HK-2 (cell line): ENCODE data around the gene SZT2.
A peak's percentile ranks its signal among the peaks of the same experiment; 100 is the strongest.
"Not testable (repeated sequence)": the region's sequence is repeated elsewhere in the genome, so short reads cannot be mapped to it uniquely, and the experiment has no call there.

ENCODE experiments used
- DNase-seq: peaks from one replicate; pipeline ENCODE4 v3.0.0-alpha.2; 2018; ENCODE audit not compliant: unreplicated experiment

The SZT2 gene

DNA sequence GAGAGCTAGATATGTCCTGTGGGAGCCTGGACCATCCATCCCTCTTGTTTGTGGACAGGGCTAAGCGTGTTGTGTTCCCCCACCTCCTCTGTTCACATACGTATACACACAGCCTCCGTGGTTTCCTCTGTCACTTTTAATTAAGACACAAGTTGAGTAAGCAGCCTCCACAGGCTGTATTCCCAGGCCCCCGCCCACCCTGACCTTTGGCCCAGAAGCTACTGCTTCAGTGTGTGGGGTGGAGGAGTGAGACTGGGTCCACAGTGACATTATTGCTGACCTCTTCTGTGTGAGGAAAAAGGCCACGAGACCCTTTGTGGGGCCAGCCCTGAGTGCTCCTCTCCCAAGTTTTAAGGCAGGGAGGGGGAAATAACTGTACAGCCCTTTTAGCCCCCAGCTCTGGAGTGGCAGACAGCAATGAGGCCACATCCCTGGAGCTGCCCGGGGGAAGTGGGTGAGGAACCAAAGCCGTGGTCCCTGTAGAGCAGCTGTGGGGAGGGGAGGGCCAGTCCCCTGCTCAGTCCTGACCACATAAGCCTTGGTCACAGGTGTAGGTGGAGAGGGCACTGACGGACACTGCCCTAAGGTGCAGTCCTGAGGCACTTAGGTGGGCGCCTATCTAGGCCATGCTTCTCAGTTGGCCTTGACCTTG lies 26.3 kb upstream of the SZT2 start:
- peak; percentile 36 for DNase-seq

DNA sequence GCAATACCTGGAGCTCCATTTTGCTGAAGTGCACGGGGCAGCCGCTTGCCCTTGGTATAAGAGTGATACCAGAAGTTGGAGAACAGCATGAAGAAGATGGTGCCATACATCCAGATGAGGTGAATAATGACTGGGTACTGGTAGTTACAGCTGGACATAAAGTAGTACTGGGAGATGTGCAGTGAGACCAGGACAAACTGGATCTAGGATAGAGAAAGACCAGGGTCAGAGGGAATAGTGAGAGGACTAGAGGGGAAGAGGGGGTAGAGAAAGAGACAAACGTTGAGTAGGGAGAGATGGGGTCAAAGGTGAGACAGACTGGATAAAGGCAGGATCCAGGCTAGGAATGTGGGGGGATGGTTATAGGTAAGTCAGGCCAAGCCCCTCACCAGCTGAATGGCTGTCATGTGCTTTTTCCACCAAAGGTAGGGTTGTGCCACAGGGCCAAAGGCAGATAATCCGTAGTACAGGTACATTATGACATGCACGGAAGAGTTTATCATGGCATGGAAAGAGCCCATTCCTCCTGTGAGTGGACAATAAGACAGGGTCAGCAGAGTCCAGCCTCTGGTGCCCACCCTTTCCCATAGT lies 25.7 kb upstream of the SZT2 start:
- no peak for DNase-seq

DNA sequence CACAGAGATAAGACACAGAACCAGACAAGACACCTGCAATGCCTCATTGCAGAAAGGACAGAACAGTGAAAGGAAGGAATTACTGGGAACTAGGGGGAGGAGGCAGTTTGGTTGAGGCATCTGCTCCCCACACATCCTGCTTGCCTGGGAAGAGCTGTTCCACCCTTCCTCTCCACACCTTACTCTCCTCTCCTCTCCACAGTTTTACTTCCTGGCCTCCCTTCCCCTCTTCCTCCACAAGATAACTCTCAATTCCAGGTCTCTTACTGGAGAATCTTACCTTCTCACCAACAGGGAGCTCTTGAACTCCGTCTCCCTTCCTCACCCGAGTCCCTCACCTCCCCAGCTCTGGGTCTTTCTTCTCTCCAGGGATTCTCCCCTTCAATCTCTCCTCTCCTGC lies 24.0 kb upstream of the SZT2 start:
- DNase-seq, result no peak

DNA sequence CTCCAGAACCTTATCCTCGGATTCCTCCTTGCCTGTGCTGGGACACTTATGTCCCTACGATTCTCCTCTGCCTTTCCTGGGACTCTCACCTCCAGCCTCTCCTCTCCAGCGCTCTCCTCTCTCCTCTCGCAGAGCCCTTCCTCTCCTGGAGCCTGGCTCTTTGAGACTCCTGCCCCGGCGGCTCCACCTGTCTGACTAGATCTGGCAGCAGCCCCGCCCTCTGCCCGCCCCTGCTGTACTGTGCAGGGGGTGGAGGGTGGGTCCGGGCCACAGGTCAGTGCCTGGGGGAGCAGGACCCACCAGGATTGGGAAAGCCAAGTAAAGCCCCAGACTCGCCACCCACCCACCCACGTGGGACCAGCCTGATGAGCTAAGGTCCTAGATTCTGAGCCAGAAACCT lies 23.5 kb upstream of the SZT2 start:
- no peak for DNase-seq

DNA sequence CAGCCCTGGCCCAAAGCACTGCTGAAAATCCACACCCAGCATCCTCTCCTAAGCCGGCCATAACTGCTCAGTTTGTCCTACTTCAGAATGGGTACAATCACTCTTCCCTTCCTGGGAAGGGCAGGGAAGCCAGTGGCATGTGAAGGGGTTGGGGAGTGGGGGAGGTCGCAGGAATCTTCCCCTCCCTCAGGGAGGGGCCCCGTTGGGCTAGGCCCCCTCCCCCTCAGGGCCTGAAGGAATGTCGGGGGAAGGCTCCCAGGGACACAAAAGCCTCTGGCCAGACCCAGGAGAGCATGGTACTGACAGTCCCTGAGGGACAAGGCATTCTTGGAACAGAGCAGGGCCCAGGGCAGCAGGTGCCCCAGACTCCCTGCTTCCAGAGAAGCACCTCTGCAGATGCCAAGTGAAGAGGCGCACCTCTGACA lies 23.1 kb upstream of the SZT2 start:
- DNase-seq, result no peak

DNA sequence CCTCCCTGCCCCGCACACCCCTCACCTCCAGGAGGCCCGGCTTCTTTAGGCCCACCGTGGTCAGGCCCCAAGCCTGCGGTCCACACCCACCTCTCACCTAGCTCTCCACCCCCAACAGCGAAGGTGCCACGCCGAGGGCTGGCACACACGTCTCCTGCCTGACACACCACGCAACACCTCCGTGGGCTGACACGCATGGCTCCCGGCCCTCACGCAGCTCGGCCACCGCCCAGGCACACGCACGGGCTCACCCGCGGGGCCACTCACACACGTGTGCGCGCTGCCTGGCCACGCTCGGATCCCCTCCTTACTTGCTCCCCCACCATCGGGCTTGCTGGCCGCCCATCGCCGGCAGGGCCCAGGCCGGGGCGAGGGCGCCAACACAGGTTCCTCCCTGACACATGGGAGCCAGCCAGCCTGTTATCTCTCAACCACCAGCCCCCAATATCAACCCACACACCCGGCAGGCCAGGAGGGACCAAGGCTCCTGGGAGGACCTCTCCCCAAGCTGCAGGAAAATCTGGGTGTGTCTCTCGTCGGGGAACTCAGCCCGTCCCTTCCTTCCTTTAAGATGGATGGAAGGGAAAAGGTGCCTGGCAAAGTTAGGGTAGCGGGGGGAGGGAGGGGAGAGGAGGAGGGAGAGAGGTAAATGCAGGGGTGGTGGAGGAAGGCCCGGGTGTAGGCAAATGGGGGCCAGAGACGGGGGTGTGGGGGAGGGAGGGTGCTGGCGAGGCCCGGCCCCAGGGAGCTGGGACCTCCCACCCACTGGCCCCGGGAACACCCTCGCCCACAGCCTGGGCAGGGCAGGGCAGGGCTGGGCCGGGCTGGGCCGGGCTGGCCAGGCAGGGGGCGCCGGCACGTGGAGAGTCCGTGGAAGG lies 22.4 kb upstream of the SZT2 start:
- peak; percentile 30 for DNase-seq

DNA sequence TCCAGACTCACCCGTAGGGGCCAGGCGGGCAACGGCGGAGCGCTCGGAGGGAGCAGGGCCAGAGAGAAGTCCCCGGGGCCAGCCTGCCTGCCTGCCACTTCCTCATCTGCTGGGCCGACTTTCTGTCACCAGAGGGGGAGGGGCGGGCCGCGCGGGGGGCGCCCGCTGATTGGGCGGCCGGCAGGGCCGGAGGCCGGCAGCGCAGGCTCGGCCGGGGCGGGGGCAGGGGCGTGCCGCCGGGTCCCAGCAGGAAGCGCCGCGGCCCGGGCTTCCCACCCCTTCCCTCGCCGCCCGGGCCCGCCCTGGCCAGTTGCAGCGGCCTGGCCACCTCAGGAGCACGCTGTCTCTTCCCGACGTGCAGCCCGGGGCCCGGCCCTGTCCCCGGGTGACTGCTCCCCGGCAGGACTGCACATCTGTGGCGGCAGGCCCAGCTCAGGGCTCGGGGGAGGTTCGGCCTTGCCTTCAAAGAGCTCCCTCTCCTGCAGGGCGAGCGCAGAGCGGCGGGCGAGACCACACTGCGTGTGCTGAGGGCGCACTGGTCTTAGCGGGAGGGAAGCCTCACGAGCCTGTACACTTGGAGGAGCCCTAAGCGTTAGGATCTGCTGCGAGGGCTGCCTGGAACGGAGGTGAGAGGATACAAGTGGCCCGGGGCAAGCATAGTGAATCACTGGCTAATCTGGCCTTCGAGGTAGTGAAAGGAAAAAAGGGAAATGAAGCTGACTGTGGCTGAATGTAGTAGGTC lies 21.6 kb upstream of the SZT2 start, which contains the start of gene ELOVL1:
Gene ELOVL1, minus strand, starts transcription at position 108 of the 742 bp plus-strand sequence. CDS start 2,402 bp downstream, outside the sequence.
- peak; percentile 95 for DNase-seq

DNA sequence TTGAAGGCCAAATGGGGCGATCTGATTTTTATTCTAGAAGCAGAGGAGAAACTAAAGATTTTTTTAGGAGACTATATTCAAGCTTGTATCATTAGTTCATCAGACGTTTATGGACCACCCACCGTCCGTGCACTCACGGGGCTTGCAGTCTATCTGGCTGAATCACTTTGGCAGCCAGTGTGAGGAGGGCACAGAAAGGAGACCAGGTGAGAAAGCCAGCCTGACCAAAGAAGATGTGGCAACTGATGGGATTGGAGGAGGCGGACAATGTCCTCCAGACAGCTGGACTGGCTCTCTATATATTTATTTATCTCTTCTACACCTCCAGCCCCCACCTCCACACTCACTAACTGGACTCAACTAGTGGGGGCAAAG lies 21.1 kb upstream of the SZT2 start:
- peak; percentile 44 for DNase-seq

DNA sequence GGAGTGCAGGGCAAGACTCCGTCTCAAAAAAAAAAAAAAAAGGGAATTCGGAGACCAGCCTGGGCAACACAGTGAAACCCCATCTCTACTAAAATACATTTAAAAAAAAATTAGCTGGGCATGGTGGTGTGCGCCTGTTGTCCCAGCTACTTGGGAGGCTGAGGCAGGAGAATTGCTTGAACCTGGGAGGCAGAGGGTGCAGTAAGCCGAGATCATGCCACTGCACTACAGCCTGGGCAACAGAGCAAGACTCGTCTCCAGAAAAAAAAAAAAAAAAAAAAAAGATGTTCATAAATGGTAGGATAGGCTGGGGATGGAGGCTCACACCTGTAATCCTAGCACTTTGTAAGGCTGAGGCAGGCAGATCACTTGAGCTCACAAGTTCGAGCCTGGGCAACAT lies 19.9 kb upstream of the SZT2 start:
- DNase-seq, result not testable (repeated sequence)

DNA sequence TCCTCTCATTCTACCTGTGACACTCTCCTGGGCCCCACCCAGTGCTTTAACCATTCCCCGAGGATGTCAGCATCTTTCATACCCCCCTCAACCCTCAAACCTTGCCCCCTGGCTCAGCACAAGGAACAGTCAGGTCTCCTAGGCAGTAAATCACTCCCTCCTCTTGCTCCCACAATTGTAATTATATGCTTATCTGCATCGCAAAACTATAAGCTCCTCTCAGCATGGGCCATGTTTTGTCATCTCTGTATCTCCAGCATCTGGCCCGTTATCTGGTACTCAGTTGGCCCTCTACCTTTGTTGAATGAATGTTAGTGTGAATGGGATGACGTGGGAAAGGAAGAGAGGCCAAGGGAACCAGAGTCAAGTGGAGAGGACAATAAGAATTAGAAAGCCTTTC lies 19.1 kb upstream of the SZT2 start:
- no peak for DNase-seq

DNA sequence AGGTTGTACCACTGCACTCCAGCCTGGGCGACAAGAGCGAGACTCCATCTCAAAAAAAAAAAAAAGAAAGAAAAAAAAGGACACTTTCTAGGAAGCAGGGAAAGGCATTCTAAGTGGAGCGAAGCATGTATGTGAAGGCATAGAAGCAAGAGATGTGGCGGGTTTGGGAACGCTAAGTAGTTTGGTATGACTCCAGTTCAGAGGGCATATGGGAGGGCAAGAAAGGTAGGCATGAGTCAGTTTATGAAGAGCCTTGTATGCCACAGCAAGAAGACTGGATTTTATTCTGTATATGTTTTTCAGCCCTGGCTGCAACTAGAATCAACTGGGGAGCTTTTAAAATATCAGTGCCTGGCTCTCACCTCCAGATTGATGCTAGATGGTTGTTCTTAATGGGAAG lies 17.5 kb upstream of the SZT2 start:
- DNase-seq, result no peak

DNA sequence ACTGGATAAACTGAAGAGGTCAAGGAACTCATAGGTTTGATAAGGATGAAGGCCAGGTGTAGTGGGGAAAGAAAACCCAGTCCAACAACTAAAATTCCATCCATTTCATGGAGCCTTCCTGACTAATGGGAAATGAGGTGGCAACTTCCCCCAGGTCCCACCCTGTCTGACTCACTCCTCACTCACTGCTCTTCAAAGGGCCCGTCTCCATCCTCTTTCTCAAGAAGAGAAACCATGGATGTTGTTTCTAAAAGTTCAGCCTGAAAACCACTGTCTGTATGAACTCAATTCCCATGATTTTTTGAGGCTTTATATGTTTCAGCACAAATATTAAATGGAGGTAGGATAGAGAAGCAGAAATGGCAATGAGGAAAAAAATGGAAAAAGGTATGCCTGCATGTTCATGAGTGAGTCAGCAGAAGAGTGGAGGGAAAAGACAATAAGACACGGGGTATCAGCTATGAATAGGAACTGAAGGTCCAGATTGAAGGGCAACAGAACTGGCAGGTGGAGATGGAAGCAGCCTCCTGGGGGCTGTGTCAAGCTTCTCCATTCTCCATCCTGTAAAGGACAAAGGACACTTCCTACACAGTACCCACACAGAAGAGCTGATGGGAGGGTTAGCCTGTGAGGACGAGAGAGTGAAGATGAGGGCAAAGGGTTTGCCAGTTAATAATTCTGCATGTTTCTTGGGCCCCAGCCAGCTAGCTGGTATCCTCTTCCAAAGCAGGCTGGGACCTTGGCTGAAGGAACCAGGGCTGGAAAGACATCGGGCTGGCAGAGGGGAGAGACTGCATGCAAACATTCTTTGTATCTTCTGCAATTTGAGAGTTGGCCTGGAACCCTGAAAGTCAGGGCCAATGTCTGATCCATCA lies 16.4 kb upstream of the SZT2 start:
- DNase-seq, result peak; percentile 40

DNA sequence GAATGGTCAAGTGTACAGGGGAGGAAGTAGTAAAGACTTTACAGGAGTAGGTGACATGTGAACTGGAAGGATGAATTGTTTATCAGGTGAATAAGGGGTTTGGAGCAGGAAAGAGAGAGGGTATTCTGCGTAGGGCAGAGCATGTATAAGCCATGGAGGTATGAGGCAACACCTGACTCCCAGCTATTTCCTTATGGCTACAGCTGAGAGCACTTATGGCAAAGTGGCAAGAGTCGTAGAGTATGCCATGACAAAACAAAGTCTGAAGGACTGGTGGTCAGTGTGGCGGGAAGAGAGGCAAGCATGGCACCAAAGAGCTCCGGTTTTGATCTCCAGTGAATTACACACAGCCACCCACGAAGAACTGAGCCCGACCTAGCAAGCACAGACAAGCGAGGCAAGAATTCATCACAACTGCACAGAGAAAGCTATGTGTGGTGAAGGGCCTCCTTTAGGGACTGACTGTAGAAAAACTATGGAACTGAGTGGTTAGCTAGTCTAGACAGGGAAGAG lies 12.9 kb upstream of the SZT2 start:
- no peak for DNase-seq

DNA sequence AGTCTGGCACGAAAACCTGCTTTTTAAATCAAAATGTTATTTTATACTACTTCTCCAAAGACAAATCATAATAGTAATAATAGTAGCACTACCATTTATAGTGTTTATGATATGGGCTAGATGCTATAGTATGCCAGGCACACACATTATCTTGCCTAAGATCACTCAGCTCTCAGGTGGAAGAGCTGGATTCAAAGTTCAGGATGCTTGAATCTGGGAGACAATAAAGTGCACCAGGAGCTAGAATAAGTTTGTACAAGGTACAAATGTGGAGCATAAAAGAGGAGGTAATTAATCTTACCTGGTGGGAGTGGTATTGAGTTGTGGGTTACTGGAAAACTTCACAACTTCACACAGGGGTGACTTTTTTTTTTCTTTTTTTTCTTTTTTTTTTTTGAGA lies 11.9 kb upstream of the SZT2 start:
- DNase-seq, result no peak

DNA sequence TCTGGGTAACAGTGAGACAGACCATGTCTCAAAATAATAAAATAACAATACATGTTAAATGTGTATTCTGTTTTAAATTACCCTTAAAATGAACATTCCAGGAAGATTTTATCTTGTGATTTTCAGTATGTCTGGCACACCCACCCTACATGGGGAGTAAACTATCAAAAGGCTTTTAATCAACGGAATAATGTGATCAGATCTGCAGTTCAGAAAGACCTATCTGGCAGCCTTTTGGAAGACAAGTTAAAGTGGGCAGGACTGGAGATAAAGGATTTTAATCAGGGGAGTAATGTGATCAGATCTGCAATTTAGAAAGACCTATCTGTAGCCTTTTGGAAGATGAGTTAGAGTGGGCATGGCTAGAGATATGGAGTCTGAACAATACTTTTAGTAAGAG lies 10.2 kb upstream of the SZT2 start:
- DNase-seq, result no peak

DNA sequence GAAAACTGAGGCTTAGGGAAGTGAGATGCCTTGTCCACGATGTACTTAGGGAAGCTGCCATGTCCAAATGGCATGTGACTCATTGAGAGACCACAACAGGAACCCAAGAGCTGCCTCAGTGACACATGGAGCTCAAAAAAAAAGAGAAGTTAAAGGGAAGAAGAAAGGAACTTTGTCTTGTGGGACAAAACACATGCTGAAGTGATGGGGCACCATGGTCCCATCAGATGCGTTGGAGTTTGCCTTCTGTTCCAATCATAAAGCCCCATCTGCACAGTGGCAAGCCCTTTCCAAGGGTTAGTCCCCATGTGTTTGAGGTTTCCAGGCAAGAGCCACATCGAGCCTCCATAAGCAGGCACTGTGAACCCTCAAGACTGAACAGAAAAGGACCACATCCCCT lies 8.1 kb upstream of the SZT2 start:
- no peak for DNase-seq

DNA sequence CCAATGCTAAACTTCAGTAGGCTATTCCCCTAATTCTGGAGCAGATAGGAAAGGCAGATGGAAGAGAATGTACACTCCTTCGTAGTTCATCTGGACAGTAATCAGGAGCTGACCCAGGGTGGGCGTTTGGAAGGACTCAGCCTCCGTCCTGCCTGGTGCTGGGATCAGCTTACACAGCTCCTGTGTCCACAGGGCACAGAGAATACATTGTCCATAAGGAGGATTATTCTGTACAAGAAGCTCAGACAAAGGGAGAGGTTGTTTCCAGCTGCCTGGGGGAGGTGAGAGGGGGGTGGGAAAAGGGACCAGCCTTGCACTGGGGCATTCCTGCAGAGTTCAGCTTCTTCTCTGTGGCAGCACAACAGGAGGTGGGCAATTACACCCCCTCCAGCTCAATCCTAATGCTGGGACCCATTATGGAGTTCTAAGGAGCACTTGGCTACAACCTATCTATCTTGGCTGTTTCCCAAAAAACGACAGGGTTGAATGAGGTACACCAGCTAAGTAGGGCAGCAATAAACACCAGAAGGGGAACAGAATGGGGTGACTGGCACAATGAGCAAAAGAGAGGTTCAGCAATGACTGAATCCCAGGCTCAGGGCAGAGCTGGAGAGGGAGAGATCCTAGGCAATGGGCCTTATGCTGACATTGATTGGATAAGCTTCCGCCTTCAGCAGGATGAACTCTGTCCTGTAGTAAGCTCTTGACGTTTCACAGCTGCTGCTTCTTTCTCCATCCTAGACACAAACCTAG lies 7.5 kb upstream of the SZT2 start:
- no peak for DNase-seq

DNA sequence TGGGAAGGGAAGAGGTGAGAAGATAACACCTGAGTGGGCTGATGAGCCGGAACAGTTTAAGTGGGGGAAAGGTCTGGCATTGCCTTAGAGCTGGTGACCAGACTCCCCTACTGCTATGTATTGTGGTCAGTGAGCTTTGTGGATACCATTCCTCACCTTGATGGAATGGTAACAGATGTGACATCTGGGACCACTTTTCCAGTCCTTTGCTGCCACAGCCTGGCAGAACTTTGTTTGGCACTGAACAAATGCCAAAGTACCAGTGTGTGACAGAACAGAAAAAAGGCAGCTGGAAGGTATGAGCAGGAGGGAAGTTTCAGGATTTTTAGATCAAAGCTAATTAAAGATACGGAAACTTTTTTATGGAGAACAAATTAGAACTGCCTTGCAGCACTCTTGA lies 6.2 kb upstream of the SZT2 start:
- DNase-seq, result no peak

DNA sequence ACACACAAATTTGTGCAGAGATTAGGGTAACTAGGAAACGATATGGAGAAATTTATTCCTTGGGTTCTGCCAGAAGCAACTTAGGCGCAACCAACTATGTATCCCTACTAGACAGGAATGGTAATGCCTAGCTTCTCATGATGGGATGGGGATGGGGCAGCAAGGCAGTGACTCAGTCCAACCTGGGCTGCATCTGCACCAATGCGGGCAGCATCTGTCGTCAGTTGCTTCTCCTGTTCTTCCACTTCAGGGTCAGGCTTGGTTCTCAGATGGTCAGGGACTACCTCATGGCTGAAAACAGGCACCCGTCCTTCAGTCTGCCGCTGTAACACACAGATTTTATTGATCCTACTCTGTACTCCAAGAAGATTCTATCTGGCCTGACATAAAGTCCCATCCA lies 3.0 kb upstream of the SZT2 start:
- no peak for DNase-seq

DNA sequence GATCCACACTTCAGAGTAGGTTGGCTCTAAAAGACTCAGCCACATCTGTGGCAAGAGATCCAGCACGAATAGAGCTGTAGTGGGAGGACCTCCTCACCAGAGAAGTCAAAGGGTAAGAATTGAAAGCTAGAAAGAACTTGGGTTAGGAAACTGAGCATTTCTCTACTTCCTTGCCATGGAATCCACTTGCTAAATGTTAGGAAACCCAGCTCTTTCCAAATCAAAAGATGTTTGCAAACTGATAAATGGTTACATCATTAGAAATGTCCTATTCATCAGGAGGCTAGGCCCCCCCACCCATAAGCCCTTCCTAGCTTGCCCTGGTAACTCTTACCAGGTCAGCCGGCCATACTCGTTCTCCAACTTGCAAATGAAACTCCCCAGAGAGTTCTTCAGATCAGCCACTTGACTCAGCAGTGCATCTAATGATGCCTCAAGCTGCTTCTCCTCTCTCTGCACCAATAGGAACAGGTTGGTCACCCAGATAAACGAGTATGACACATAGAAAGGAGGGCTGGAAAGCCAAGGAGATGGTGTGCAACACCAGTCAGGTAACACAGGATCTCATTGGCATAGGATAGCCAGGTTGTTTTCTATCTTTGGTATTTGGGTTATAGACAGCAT lies 1.6 kb upstream of the SZT2 start:
- DNase-seq, result no peak
